SK-N-SH (cell line): Measurements from ENCODE around the gene SCTR.

Source experiments
- CTCF ChIP-seq: fragments of 200-600 bp; sonication (generic); IDR thresholded peaks from 2 replicates; pipeline ENCODE4 v1.6.1; 2017; ENCODE audit warnings: antibody characterized with exemption, mild to moderate bottlenecking, moderate library complexity
- ELF1 ChIP-seq: IDR thresholded peaks from 2 replicates; pipeline ENCODE4 v1.4.0; 2012
- EP300 ChIP-seq, 2 experiments: IDR thresholded peaks; 2 replicates each; pipeline versions ENCODE4 v1.4.0 to v1.6.1; 2012; ENCODE audit warnings: borderline replicate concordance in 1 of 2, low read depth in 1 of 2, low read length in 1 of 2
- EZH2phosphoT487 ChIP-seq: fragments of 200-600 bp; sonication (generic); IDR thresholded peaks from 2 replicates; pipeline ENCODE4 v1.6.1; 2017; ENCODE audit warnings: low read depth, mixed run types, mild to moderate bottlenecking, antibody characterized with exemption, moderate library complexity, borderline replicate concordance
- FOXM1 ChIP-seq: IDR thresholded peaks from 2 replicates; pipeline ENCODE4 v1.4.0; 2012; ENCODE audit warnings: low read depth, mild to moderate bottlenecking
- RAD21 ChIP-seq: IDR thresholded peaks from 2 replicates; pipeline ENCODE4 v1.6.1; 2012; ENCODE audit warnings: mild to moderate bottlenecking, low read length
- RCOR1 ChIP-seq: fragments of 150-350 bp; IDR thresholded peaks from 2 replicates; pipeline ENCODE4 v1.6.1; 2017; ENCODE audit warnings: antibody characterized with exemption, low read length
- RFX5 ChIP-seq: IDR thresholded peaks from 2 replicates; pipeline ENCODE4 v1.6.1; 2012; ENCODE audit warnings: mild to moderate bottlenecking, improper control_type of control experiment, low read length
- SMC3 ChIP-seq: IDR thresholded peaks from 2 replicates; pipeline ENCODE4 v1.6.1; 2012; ENCODE audit warnings: low read depth, low read length, improper control_type of control experiment
- TEAD4 ChIP-seq: IDR thresholded peaks from 2 replicates; pipeline ENCODE4 v1.4.0; 2012; ENCODE audit warnings: mild to moderate bottlenecking, borderline replicate concordance; ENCODE audit not compliant: insufficient read depth
- USF2 ChIP-seq: fragments of 150-350 bp; IDR thresholded peaks from 2 replicates; pipeline ENCODE4 v1.6.1; 2017; ENCODE audit warnings: antibody characterized with exemption, low read length, low read depth, borderline replicate concordance

GRCh38 chr2:119421741-119422140, 102.5 kb downstream of the SCTR start:
- TF ChIP-seq SMC3 (no peak), RCOR1 (no peak), CTCF (no peak), EZH2phosphoT487 (no peak), TEAD4 (no peak), FOXM1 (no peak), ELF1 (no peak), EP300 (IDR thresholded peaks at IDR 0.05; ENCODE audit: borderline replicate concordance in 1 of 2, low read depth in 1 of 2, low read length in 1 of 2) (no peak), USF2 (no peak), RAD21 (no peak), RFX5 (no peak)
